ENCODE data around the gene TBXAS1.

GRCh38 chr7:140069298-140069949 is 240.4 kb downstream of the TBXAS1 start:
- TF ChIP-seq POLR2AphosphoS5 (IDR thresholded peaks at IDR 0.05; ENCODE audit: borderline replicate concordance, low read depth, low read length), result no peak
- TF ChIP-seq EZH2 (IDR thresholded peaks at IDR 0.05), result no peak

Measured in SK-N-MC (cell line).